Measurements from ENCODE around the gene UNG. TPM values are rescaled to one million over a fixed set of nuclear protein-coding genes. Genes with fewer than 3 reads are reported as not detected.

UNG gene
- total and polyA plus RNA-seq, 2 of the 4 experiments (the other 2 are of a cell fraction), result 13.3 to 16.0 TPM

GRCh38 chr12:109056891-109057290 lies 40.5 kb upstream of the UNG start:
- Histone ChIP-seq H3K23ac (ENCODE audit: low read depth, low read length) (no peak overlapping the region), H2AFZ (replicated peaks; ENCODE audit: low read length, poor library complexity) (no peak overlapping the region), H4K91ac (ENCODE audit: insufficient read depth, low read depth, low read length) (no peak overlapping the region), H3K4me3 (ENCODE audit: insufficient read depth, low read depth, low read length) (no peak overlapping the region), H3K27ac (ENCODE audit: insufficient read depth, low read length) (no peak overlapping the region), H2AK5ac (ENCODE audit: low read depth, low read length) (no peak overlapping the region), H3K4me1 (ENCODE audit: control insufficient read depth, insufficient read depth, low read length) (0 out of 2 replicates have a peak, but pooled peaks cover 4% of the 10 kb centered on the region), H2BK15ac (ENCODE audit: low read depth, low read length) (no peak overlapping the region), H3K18ac (ENCODE audit: low read depth, low read length) (no peak overlapping the region), H4K8ac (ENCODE audit: low read depth in 2 of 2, low read length in 2 of 2) (no peak overlapping the region), H3K9me1 (ENCODE audit: insufficient read depth, low read length) (peaks cover 5% of the 10 kb centered on the region), H2AK9ac (replicated peaks; ENCODE audit: low read depth, low read length, poor library complexity) (no peak overlapping the region), H3K79me1 (ENCODE audit: low read depth in 1 of 2, low read length in 2 of 2) (peaks cover 11 to 15% of the 10 kb centered on the region in 2 experiments; a peak in 3 of 4 replicates), H2BK20ac (ENCODE audit: low read depth, low read length) (no peak overlapping the region), H3K27me3 (ENCODE audit: control insufficient read depth, insufficient read depth, low read length) (no peaks in the 10 kb centered on the region), H3K56ac (ENCODE audit: extremely low read depth, insufficient read depth, low read length) (no peak overlapping the region), H3K14ac (replicated peaks; ENCODE audit: low read depth, low read length) (no peak overlapping the region), H2BK5ac (ENCODE audit: low read depth, low read length, poor library complexity, severe bottlenecking) (no peak overlapping the region), H3K4me2 (ENCODE audit: low read depth, low read length) (no peak overlapping the region), H3K4ac (ENCODE audit: low read depth, low read length) (no peak overlapping the region), H3K9ac (ENCODE audit: low read depth, low read length) (no peak overlapping the region), H3K9me3 (ENCODE audit: control insufficient read depth, insufficient read depth, low read length) (no peaks in the 10 kb centered on the region), H4K20me1 (ENCODE audit: insufficient read depth, low read length) (no peaks in the 10 kb centered on the region), H3K36me3 (ENCODE audit: control insufficient read depth, insufficient read depth, low read length) (peaks cover 5% of the 10 kb centered on the region), H4K5ac (ENCODE audit: low read depth, low read length) (no peak overlapping the region), H2BK120ac (ENCODE audit: low read depth, low read length) (no peak overlapping the region)
- intact Hi-C loops (cut with micrococcal nuclease) (no loop called here), dilution Hi-C loops (cut with HindIII; ENCODE audit: low sequenced_read_pairs, unreplicated experiment) (no loop called here), in situ Hi-C loops (cut with MboI; ENCODE audit: low sequenced_read_pairs) (no loop called here)
- ChIA-PET CTCF (no interaction called here), POLR2A (ENCODE audit: unreplicated experiment) (no interaction called here)
- BruUV-seq (replicated peaks), result no TSS peak
- no peak for ATAC-seq (ENCODE audit: low read depth)
- TF ChIP-seq ELK1 (IDR thresholded peaks at IDR 0.05; ENCODE audit: borderline replicate concordance, low read depth, low read length), result no peak
- no peak for TF ChIP-seq RAD21 (IDR thresholded peaks at IDR 0.05; ENCODE audit: low read length)
- no peak for TF ChIP-seq MAFK (IDR thresholded peaks at IDR 0.05; ENCODE audit: low read depth, low read length)
- TF ChIP-seq FOS (IDR thresholded peaks at IDR 0.05; ENCODE audit: low read depth, low read length), result no peak
- TF ChIP-seq CHD1 (IDR thresholded peaks at IDR 0.05; ENCODE audit: low read depth, low read length), result no peak
- no peak for TF ChIP-seq SMC3 (IDR thresholded peaks at IDR 0.05; ENCODE audit: low read depth, low read length)
- no peak for TF ChIP-seq RFX5 (IDR thresholded peaks at IDR 0.05; ENCODE audit: low read depth, low read length)
- no peak for TF ChIP-seq CEBPB (IDR thresholded peaks at IDR 0.05; ENCODE audit: low read depth, low read length)
- TF ChIP-seq USF2 (IDR thresholded peaks at IDR 0.05; ENCODE audit: low read depth, low read length), result no peak
- TF ChIP-seq MAZ (IDR thresholded peaks at IDR 0.05; ENCODE audit: borderline replicate concordance, low read depth, low read length), result no peak
- TF ChIP-seq MXI1 (IDR thresholded peaks at IDR 0.05; ENCODE audit: borderline replicate concordance, low read depth, low read length), result no peak
- no peak for TF ChIP-seq POLR2A (IDR thresholded peaks at IDR 0.05; ENCODE audit: low read depth, low read length)
- no peak for TF ChIP-seq NFE2L2 (IDR thresholded peaks at IDR 0.05; ENCODE audit: low read depth, low read length)
- TF ChIP-seq BHLHE40 (IDR thresholded peaks at IDR 0.05; ENCODE audit: low read depth, low read length), result no peak
- no peak for TF ChIP-seq CTCF (conservative IDR thresholded peaks at IDR 0.05; ENCODE audit: low read depth, low read length)
- no peak for TF ChIP-seq RCOR1 (IDR thresholded peaks at IDR 0.05; ENCODE audit: insufficient replicate concordance, low read length)
- no peak for DNase-seq
- no CpG with 5 or more reads among the region's 3 CpGs for WGBS, 2 experiments (ENCODE audit: extremely low coverage in 2 of 2, insufficient read length in 1 of 2)
